HepG2 (cell line): ENCODE data around the gene DRG1. TPM values are rescaled to one million over a fixed set of nuclear protein-coding genes. Genes with fewer than 3 reads are reported as not detected.

Experiments
- FOSL2 ChIP-seq: sonication (generic); formaldehyde crosslinking; IDR thresholded peaks from 2 replicates; pipeline ENCODE4 v1.4.0; 2020; ENCODE audit warnings: missing genetic modification reagents
- KMT2A ChIP-seq: sonication (generic); formaldehyde crosslinking; IDR thresholded peaks from 2 replicates; pipeline ENCODE4 v1.4.0; 2020; ENCODE audit warnings: missing genetic modification reagents
- MLLT10 ChIP-seq: sonication (generic); formaldehyde crosslinking; IDR thresholded peaks from 2 replicates; pipeline ENCODE4 v1.4.0; 2020; ENCODE audit warnings: missing genetic modification reagents
- MZF1 ChIP-seq: sonication (generic); formaldehyde crosslinking; IDR thresholded peaks from 2 replicates; pipeline ENCODE4 v1.8.1; 2023; ENCODE audit warnings: mild to moderate bottlenecking, missing genetic modification reagents, borderline replicate concordance
- NFYC ChIP-seq: IDR thresholded peaks from 2 replicates; pipeline ENCODE4 v1.6.1; 2016; ENCODE audit warnings: missing genetic modification reagents, missing compliant biosample characterization
- RAD51 ChIP-seq: fragments of 450-650 bp; IDR thresholded peaks from 2 replicates; pipeline ENCODE4 v1.6.1; 2016; ENCODE audit warnings: borderline replicate concordance
- RXRA ChIP-seq: sonication (generic); formaldehyde crosslinking; IDR thresholded peaks from 2 replicates; pipeline ENCODE4 v1.5.1; 2020; ENCODE audit warnings: missing genetic modification reagents
- SNAI1 ChIP-seq: sonication (generic); formaldehyde crosslinking; IDR thresholded peaks from 2 replicates; pipeline ENCODE4 v1.5.0; 2020; ENCODE audit warnings: mild to moderate bottlenecking, missing genetic modification reagents, borderline replicate concordance
- TARDBP ChIP-seq: sonication (generic); formaldehyde crosslinking; IDR thresholded peaks from 2 replicates; pipeline ENCODE4 v1.8.0; 2022; ENCODE audit warnings: mild to moderate bottlenecking, missing genetic modification reagents
- WIZ ChIP-seq: sonication (generic); formaldehyde crosslinking; IDR thresholded peaks from 2 replicates; pipeline ENCODE4 v1.5.1; 2020; ENCODE audit warnings: mild to moderate bottlenecking, missing genetic modification reagents
- ZFYVE20 ChIP-seq: sonication (generic); formaldehyde crosslinking; IDR thresholded peaks from 2 replicates; pipeline ENCODE4 v1.8.0; 2023; ENCODE audit warnings: low read depth, mild to moderate bottlenecking, moderate library complexity, missing genetic modification reagents, borderline replicate concordance
- ZNF3 ChIP-seq: IDR thresholded peaks from 2 replicates; pipeline ENCODE4 v1.7.0; 2017; ENCODE audit warnings: inconsistent platforms
- ZNF713 ChIP-seq: sonication (generic); formaldehyde crosslinking; IDR thresholded peaks from 2 replicates; pipeline ENCODE4 v1.4.0; 2020; ENCODE audit warnings: mild to moderate bottlenecking, missing genetic modification reagents
- polyA plus RNA-seq, 8 experiments: library from polyadenylated mRNA; depleted of rRNA in 3 of 8; stranded (reverse) in 7 of 8; unstranded in 1 of 8; fragments of >200 nt; fragmentation: Illumina TruSeq in 4 of 8; extraction: Trizol in 4 of 8; gene quantifications; 2 replicates each; pipeline versions ENCODE4 v1.2.1 to v1.2.3, GENCODE V29; 2011 to 2016; ENCODE audit warnings: low read depth in 4 of 8, missing spikeins in 1 of 8, mixed read lengths in 1 of 8; ENCODE audit not compliant: insufficient read depth in 1 of 8
- total RNA-seq, 5 experiments: library from RNA; depleted of rRNA; stranded (reverse); fragments of >200 nt; fragmentation: Illumina TruSeq; extraction: Trizol; gene quantifications; 2 replicates each; pipeline ENCODE4 v1.2.3, GENCODE V29; 2016; ENCODE audit warnings: low read depth in 1 of 5
- TF ChIP-seq, protein P1 (sequence below): sonication (generic); formaldehyde crosslinking; IDR thresholded peaks from 2 replicates; pipeline ENCODE4 v1.4.0; 2020; ENCODE audit warnings: mild to moderate bottlenecking, low read depth, missing genetic modification reagents
- TF ChIP-seq, protein P2 (sequence below): IDR thresholded peaks from 2 replicates; pipeline ENCODE4 v1.6.1; 2016; ENCODE audit warnings: mild to moderate bottlenecking, missing biosample characterization, missing genetic modification reagents
- TF ChIP-seq, protein P3 (sequence below): sonication (generic); formaldehyde crosslinking; IDR thresholded peaks from 2 replicates; pipeline ENCODE4 v1.5.1; 2020; ENCODE audit warnings: missing genetic modification reagents, mild to moderate bottlenecking, borderline replicate concordance
- TF ChIP-seq, protein P4 (sequence below): sonication (generic); formaldehyde crosslinking; conservative IDR thresholded peaks from 2 replicates; pipeline ENCODE4 v1.8.0; 2022; ENCODE audit warnings: mild to moderate bottlenecking, moderate library complexity, missing genetic modification reagents
- TF ChIP-seq, protein P5 (sequence below): sonication (generic); formaldehyde crosslinking; IDR thresholded peaks from 2 replicates; pipeline ENCODE4 v1.4.0; 2020; ENCODE audit warnings: missing genetic modification reagents
- TF ChIP-seq, protein P6 (sequence below): sonication (generic); formaldehyde crosslinking; IDR thresholded peaks from 2 replicates; pipeline ENCODE4 v1.4.0; 2020; ENCODE audit warnings: missing genetic modification reagents, borderline replicate concordance

Gene DRG1
- total and polyA plus RNA-seq, 2 of the 13 experiments (the other 11 are each of a cell fraction or from before 2014, with no cell fraction given) = 59.0 to 94.8 TPM

DNA sequence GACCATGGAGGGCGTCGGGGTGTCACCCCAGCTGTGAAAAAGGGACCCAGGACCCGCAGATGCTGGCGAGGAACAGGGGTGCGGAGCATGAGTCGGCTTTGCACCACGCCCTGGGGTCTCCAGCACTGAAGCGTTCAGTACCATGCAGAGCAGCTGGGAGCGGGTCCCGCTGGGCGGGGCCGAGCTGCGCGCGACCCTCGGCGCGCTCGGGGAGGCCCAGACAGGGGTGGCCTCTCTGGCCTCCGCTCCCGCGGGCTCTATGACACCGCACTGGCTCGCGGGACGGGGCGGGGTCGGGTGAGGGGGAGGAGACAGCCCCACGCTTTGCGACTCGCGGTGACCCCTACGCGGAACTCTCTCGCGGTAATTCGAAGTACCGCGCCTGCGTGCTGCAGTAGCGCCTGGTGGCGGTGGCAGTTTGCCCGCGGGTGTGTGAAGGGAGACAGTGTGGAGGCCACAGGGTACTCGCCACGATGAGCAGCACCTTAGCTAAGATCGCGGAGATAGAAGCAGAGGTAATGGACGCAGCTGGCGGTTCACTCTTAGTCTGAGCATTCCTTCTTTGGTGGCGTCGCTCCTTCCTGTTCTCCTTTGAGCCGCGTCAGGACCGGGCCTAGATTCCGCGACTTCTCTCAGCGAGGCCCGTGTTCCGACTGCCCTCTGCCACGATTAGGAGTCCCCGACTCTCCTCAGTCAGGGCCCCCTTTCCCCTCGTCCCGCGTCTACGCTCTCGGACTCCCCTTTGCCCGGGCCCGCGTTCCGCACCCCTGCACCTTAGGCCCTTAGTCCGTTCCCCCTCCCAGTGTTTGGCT lies at the start of gene DRG1 (continued):
- TF ChIP-seq, protein P1, sequence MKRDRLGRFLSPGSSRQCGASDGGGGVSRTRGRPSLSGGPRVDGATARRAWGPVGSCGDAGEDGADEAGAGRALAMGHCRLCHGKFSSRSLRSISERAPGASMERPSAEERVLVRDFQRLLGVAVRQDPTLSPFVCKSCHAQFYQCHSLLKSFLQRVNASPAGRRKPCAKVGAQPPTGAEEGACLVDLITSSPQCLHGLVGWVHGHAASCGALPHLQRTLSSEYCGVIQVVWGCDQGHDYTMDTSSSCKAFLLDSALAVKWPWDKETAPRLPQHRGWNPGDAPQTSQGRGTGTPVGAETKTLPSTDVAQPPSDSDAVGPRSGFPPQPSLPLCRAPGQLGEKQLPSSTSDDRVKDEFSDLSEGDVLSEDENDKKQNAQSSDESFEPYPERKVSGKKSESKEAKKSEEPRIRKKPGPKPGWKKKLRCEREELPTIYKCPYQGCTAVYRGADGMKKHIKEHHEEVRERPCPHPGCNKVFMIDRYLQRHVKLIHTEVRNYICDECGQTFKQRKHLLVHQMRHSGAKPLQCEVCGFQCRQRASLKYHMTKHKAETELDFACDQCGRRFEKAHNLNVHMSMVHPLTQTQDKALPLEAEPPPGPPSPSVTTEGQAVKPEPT (CRISPR knock-in tag) = 0 out of 2 replicates have a peak, but pooled peaks have one; percentile 66
- peak; percentile 92 for TF ChIP-seq RXRA (CRISPR knock-in tag)
- TF ChIP-seq, protein P2, sequence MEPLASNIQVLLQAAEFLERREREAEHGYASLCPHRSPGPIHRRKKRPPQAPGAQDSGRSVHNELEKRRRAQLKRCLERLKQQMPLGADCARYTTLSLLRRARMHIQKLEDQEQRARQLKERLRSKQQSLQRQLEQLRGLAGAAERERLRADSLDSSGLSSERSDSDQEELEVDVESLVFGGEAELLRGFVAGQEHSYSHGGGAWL (CRISPR knock-in tag) = no peak
- TF ChIP-seq ZNF713 (CRISPR knock-in tag) = peak; percentile 27; the same call in 1 of the 2 replicates
- TF ChIP-seq, protein P3, sequence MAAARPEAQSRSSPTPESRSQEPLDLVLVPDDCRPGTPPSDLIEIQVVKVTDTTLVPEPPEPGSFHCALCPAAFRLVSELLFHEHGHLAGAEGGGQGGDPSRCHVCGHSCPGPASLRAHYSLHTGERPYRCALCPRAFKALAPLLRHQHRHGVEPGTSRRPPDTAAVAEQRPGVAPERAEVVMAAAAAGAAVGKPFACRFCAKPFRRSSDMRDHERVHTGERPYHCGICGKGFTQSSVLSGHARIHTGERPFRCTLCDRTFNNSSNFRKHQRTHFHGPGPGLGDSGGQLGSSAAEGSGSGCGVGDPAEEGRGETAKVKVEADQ (CRISPR knock-in tag) = peak; percentile 75
- no peak for TF ChIP-seq MZF1 (CRISPR knock-in tag)
- TF ChIP-seq, protein P4, sequence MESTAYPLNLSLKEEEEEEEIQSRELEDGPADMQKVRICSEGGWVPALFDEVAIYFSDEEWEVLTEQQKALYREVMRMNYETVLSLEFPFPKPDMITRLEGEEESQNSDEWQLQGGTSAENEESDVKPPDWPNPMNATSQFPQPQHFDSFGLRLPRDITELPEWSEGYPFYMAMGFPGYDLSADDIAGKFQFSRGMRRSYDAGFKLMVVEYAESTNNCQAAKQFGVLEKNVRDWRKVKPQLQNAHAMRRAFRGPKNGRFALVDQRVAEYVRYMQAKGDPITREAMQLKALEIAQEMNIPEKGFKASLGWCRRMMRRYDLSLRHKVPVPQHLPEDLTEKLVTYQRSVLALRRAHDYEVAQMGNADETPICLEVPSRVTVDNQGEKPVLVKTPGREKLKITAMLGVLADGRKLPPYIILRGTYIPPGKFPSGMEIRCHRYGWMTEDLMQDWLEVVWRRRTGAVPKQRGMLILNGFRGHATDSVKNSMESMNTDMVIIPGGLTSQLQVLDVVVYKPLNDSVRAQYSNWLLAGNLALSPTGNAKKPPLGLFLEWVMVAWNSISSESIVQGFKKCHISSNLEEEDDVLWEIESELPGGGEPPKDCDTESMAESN (CRISPR knock-in tag) = peak; percentile 78
- peak; percentile 21; the same call in 1 of the 2 replicates for TF ChIP-seq TARDBP (CRISPR knock-in tag)
- 0 out of 2 replicates have a peak, but pooled peaks have one; percentile 6 for TF ChIP-seq FOSL2 (CRISPR knock-in tag)
- TF ChIP-seq WIZ = no peak
- TF ChIP-seq, protein P5, sequence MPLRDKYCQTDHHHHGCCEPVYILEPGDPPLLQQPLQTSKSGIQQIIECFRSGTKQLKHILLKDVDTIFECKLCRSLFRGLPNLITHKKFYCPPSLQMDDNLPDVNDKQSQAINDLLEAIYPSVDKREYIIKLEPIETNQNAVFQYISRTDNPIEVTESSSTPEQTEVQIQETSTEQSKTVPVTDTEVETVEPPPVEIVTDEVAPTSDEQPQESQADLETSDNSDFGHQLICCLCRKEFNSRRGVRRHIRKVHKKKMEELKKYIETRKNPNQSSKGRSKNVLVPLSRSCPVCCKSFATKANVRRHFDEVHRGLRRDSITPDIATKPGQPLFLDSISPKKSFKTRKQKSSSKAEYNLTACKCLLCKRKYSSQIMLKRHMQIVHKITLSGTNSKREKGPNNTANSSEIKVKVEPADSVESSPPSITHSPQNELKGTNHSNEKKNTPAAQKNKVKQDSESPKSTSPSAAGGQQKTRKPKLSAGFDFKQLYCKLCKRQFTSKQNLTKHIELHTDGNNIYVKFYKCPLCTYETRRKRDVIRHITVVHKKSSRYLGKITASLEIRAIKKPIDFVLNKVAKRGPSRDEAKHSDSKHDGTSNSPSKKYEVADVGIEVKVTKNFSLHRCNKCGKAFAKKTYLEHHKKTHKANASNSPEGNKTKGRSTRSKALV (CRISPR knock-in tag) = peak; percentile 79
- TF ChIP-seq NFYC = peak; percentile 33
- peak; percentile 94 for TF ChIP-seq KMT2A (CRISPR knock-in tag)
- TF ChIP-seq ZNF3 (CRISPR knock-in tag) = no peak
- no peak for TF ChIP-seq ZFYVE20 (CRISPR knock-in tag)
- TF ChIP-seq, protein P6, sequence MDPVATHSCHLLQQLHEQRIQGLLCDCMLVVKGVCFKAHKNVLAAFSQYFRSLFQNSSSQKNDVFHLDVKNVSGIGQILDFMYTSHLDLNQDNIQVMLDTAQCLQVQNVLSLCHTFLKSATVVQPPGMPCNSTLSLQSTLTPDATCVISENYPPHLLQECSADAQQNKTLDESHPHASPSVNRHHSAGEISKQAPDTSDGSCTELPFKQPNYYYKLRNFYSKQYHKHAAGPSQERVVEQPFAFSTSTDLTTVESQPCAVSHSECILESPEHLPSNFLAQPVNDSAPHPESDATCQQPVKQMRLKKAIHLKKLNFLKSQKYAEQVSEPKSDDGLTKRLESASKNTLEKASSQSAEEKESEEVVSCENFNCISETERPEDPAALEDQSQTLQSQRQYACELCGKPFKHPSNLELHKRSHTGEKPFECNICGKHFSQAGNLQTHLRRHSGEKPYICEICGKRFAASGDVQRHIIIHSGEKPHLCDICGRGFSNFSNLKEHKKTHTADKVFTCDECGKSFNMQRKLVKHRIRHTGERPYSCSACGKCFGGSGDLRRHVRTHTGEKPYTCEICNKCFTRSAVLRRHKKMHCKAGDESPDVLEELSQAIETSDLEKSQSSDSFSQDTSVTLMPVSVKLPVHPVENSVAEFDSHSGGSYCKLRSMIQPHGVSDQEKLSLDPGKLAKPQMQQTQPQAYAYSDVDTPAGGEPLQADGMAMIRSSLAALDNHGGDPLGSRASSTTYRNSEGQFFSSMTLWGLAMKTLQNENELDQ (CRISPR knock-in tag) = peak; percentile 80; the same call in 1 of the 2 replicates
- TF ChIP-seq RAD51 = no peak
- no peak for TF ChIP-seq MLLT10 (CRISPR knock-in tag)
- 0 out of 2 replicates have a peak, but pooled peaks have one; percentile 29 for TF ChIP-seq SNAI1 (CRISPR knock-in tag)
